Liver (tissue), 3 donors: Measurements from ENCODE around the gene ZNF555.

Experiments used
- CTCF ChIP-seq: fragments of 150-350 bp; IDR thresholded peaks from 2 replicates; pipeline ENCODE4 v1.5.1; 2017; ENCODE audit warnings: improper control_type of control experiment, low read depth, low read length; ENCODE audit not compliant: missing input control
- FOXA1 ChIP-seq: IDR thresholded peaks from 2 replicates; pipeline ENCODE4 v1.6.1; 2016; ENCODE audit warnings: antibody characterized with exemption
- JUND ChIP-seq, 2 donors: IDR thresholded peaks; 2 replicates each; pipeline ENCODE4 v1.6.1; 2016; ENCODE audit warnings: antibody characterized with exemption in 2 of 2
- NR2F2 ChIP-seq: IDR thresholded peaks from 2 replicates; pipeline ENCODE4 v1.6.1; 2016; ENCODE audit warnings: antibody characterized with exemption
- RAD21 ChIP-seq, 2 donors: IDR thresholded peaks; 2 replicates each; pipeline ENCODE4 v1.6.1; 2016; ENCODE audit warnings: antibody characterized with exemption in 2 of 2, mild to moderate bottlenecking in 2 of 2
- REST ChIP-seq: IDR thresholded peaks from 2 replicates; pipeline ENCODE4 v1.6.1; 2016; ENCODE audit warnings: antibody characterized with exemption, mild to moderate bottlenecking
- TAF1 ChIP-seq: conservative IDR thresholded peaks from 2 replicates; pipeline ENCODE4 v1.6.1; 2016; ENCODE audit warnings: antibody characterized with exemption, mild to moderate bottlenecking
- YY1 ChIP-seq: IDR thresholded peaks from 2 replicates; pipeline ENCODE4 v1.6.1; 2016; ENCODE audit warnings: antibody characterized with exemption, mild to moderate bottlenecking
- ZBTB33 ChIP-seq: IDR thresholded peaks from 2 replicates; pipeline ENCODE4 v1.6.1; 2016; ENCODE audit warnings: antibody characterized with exemption
- donor health status: healthy.
- donor health status: healthy.

GRCh38 chr19:2863816-2864215, 22.5 kb downstream of the ZNF555 start:
- TF ChIP-seq FOXA1: no peak
- TF ChIP-seq YY1: no peak
- TF ChIP-seq CTCF: no peak
- TF ChIP-seq REST: no peak
- TF ChIP-seq NR2F2: no peak
- no peak for TF ChIP-seq TAF1
- TF ChIP-seq JUND (IDR thresholded peaks at IDR 0.05): no peak
- no peak for TF ChIP-seq ZBTB33
- TF ChIP-seq RAD21 (IDR thresholded peaks at IDR 0.05): no peak
